LNCaP clone FGC (cell line): ENCODE data around the gene RNF141.

Experiments
- DNase-seq: peaks from one replicate; pipeline ENCODE4 v3.0.0-alpha.2; 2011; ENCODE audit warnings: low read depth
- H3K4me3 ChIP-seq: 2 replicates; pipeline ENCODE4 v1.5.1; 2011; ENCODE audit warnings: mild to moderate bottlenecking, low read depth, low read length, control low read depth
- TF ChIP-seq, protein P1 (sequence below): IDR thresholded peaks from 2 replicates; pipeline ENCODE4 v1.5.1; 2012; ENCODE audit warnings: mild to moderate bottlenecking; ENCODE audit not compliant: control insufficient read depth, insufficient read depth; ENCODE audit errors: extremely low read depth

Gene RNF141

DNA sequence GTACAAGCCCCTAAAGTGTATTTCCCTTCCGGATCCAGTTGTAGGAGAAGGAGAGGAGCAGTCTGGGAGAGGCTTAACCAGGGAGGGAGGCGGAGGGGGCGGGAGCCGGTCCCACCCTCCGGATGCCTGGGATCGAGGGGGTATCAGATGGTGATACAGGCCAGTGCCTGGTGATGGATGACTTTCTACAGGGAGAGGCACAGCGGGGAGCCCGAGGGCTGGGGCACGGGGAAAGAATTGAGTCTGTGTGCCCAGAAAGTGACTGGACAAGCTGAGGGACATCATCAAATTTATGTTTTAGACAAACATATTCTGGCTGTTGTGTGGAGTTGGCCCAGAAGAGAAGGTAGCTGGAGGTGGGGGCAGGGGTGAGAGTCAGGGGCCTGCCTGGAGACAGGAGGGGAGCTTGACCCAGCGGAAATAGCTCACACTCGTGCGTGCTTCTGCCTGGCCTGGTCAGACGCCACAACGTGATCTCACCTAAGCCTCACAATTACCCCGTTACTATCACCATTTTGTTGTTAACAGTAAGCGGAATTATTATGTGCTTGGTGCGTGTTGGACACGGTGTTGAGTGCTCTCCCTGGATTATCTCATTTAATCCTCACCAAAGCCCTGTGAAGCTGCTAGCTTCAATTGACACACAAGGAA lies 43.5 kb downstream of the RNF141 start:
- DNase-seq: no peak
- H3K4me3 ChIP-seq: no peak overlapping the region
- TF ChIP-seq, protein P1, sequence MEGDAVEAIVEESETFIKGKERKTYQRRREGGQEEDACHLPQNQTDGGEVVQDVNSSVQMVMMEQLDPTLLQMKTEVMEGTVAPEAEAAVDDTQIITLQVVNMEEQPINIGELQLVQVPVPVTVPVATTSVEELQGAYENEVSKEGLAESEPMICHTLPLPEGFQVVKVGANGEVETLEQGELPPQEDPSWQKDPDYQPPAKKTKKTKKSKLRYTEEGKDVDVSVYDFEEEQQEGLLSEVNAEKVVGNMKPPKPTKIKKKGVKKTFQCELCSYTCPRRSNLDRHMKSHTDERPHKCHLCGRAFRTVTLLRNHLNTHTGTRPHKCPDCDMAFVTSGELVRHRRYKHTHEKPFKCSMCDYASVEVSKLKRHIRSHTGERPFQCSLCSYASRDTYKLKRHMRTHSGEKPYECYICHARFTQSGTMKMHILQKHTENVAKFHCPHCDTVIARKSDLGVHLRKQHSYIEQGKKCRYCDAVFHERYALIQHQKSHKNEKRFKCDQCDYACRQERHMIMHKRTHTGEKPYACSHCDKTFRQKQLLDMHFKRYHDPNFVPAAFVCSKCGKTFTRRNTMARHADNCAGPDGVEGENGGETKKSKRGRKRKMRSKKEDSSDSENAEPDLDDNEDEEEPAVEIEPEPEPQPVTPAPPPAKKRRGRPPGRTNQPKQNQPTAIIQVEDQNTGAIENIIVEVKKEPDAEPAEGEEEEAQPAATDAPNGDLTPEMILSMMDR: no peak

DNA sequence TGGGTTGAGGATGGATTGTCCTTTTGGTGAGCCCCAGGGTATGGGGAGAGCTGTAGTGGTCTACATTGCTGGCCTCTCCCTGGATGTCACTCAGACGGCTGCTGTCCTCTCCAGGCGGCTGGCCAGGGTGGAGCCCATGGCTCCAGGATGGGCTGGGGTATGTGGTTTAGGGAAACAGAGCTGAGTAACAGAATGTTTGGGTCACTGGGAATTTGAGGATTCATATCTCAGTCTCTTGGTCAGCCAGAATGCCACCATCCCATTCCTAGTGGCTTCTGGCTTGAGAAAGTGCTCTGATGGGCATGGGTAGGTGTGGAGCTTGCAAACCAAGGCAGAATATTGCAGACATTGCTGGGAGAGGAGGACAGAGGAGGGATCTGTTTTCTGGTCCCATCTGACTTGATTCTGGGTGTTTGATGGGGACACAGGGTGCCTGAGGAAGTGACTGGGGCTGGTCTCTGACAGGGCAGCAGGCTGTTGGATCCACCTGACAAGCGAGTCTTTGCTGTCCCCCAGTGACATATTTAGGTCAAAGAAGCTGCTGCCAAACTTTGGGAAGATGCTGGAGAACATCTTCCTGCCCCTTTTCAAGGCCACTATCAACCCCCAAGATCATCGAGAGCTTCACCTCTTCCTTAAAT lies 44.6 kb downstream of the RNF141 start:
- DNase-seq: no peak
- TF ChIP-seq, protein P1: no peak
- H3K4me3 ChIP-seq: no peak overlapping the region

DNA sequence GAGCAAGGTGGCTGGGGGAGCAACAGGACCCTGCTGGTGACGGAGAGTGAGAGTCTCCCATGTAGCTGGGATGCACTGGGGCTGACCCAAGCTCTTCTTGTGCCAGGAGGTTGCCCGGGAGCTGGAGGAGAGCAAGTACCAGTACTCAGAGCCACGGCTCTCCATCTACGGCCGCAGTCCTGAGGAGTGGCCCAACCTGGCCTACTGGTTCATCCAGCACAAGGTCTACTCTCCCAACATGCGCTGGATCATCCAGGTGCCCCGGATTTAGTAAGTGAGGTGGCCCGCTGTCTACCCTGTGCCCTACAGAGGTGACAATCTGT lies 45.6 kb downstream of the RNF141 start:
- no peak overlapping the region for H3K4me3 ChIP-seq
- TF ChIP-seq, protein P1: no peak
- no peak for DNase-seq

DNA sequence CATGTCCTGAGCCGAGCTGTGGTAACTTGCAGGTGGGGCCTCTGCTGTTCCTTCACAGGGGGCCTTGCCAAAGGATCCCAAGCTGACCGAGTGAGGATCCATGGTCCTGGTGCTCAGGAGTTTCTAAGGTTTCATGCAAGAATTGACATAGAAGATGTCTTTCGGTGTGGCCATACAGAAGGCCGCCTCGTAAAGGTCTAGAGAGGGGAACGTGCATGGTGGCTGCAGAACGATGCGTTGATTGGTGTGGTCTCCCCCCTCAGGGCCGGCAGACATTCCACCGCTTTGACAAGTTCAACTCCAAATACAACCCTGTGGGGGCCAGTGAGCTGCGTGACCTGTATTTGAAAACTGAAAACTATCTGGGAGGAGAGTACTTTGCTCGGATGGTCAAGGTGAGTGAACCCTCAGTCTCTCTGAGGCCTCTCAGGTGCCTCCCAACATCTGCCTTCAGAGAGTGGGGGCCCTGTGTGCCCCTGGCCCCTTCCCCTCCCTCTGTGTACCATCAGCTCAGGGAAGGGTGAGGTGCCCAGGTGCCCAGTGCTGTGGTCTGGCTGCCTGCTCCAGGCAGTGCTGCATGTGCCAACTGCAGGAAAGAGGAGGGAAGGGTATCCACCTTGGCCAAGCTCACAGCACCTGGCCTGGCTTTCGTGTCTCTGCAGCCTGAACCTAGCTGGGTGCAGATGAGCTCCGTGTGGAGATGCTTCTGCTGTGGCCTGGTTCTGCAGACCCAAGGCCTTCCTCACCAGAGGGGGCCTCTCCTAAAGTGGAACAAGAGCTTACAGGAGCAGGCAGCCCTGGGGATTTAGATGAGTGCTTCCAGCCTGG lies 46.1 kb downstream of the RNF141 start:
- no peak overlapping the region for H3K4me3 ChIP-seq
- no peak for DNase-seq
- TF ChIP-seq, protein P1: no peak

DNA sequence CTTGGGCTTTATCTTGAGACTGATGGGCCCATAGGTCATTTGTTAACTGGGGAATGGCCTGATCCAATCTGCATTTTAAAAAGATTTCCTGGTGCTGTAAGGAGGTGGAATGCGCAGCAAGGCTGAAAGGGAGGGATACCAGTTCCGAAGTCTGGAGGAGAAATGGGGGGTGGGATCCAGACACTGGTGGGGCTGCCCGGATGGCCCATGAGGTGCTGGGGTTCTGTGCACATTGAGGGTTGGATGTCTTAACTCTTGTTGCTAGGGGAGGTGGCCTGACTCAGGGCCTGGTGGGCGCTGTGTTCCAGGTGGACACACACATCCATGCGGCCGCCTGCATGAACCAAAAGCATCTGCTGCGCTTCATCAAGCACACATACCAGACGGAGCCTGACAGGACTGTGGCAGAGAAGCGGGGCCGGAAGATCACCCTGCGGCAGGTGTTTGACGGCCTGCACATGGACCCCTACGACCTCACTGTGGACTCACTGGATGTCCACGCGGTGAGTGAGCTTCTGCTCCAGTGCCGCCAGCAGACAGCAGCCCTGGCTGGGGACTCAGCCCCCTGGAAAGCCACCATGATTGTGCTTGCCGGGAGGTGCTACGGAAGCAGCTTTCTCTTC lies 47.8 kb downstream of the RNF141 start:
- TF ChIP-seq, protein P1: no peak
- DNase-seq: no peak
- H3K4me3 ChIP-seq: no peak overlapping the region

DNA sequence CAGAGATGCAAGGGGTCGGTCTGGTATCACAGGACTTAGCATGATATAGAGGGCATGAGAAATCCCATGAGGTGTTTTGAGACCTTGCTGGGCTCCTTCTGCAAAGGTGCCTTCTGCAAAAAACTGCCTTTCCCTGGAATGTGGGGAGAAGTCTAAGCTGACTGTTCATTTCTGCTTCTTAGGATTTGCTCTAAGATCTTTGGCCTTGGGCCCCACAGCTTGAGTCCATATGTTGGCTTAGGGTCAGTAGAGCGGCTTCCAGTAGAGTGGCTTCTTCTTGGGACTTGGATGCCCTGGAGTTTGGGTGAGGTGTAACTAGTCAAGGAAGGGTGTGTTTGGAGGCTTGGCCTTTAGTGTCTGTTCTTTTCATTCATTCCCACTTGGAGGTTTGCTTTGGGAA lies 48.9 kb downstream of the RNF141 start:
- no peak for DNase-seq
- H3K4me3 ChIP-seq: no peak overlapping the region
- TF ChIP-seq, protein P1: no peak
